GM10266 (cell line): Measurements from ENCODE around the gene BIN2.

ENCODE experiments used
- DNase-seq: peaks from one replicate; pipeline ENCODE4 v3.0.0; 2012; ENCODE audit errors: extremely low spot score
- TF ChIP-seq, protein P1 (sequence below): IDR thresholded peaks from 2 replicates; pipeline ENCODE4 v1.5.1; 2012; ENCODE audit warnings: mild to moderate bottlenecking, low read depth; ENCODE audit not compliant: control insufficient read depth, insufficient read depth; ENCODE audit errors: missing control alignments

BIN2 gene

DNA sequence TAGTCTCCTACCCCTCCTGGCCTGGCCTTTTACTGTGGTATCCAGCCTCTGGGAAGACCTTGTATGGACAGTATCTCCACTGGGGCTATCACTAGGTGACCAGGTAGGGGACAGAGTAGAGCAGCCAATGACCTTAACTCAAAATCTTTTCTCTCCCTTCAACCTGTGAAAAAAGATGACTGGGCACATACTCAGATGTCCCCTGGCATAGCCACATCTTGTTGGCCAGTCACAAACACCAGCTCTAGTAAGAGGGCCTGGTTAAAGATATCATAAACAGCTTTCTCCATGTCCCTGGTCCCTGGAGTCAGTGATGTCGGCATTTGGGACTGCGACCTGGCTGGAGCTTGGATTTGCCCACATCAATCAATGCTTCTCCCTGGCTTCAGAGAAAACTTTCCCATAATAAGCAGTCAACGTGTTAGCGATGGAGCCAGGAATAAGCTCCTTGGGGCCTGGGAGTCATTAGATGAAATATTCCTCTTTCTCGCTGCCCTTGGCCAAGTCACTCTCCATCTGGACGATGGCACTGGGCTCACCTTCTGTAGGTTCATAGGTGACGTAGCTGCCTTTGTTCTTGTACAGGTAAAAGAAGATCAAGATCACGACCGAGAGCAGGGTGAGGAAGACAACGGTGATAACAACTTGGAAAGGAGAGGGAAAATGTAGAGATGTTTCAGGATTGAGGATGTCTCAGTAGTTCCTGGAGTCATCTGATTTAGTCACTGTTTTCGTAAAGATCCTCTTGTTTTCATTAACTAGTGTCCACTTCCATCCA lies 78.3 kb downstream of the BIN2 start:
- DNase-seq: no peak
- TF ChIP-seq, protein P1, sequence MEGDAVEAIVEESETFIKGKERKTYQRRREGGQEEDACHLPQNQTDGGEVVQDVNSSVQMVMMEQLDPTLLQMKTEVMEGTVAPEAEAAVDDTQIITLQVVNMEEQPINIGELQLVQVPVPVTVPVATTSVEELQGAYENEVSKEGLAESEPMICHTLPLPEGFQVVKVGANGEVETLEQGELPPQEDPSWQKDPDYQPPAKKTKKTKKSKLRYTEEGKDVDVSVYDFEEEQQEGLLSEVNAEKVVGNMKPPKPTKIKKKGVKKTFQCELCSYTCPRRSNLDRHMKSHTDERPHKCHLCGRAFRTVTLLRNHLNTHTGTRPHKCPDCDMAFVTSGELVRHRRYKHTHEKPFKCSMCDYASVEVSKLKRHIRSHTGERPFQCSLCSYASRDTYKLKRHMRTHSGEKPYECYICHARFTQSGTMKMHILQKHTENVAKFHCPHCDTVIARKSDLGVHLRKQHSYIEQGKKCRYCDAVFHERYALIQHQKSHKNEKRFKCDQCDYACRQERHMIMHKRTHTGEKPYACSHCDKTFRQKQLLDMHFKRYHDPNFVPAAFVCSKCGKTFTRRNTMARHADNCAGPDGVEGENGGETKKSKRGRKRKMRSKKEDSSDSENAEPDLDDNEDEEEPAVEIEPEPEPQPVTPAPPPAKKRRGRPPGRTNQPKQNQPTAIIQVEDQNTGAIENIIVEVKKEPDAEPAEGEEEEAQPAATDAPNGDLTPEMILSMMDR: no peak

DNA sequence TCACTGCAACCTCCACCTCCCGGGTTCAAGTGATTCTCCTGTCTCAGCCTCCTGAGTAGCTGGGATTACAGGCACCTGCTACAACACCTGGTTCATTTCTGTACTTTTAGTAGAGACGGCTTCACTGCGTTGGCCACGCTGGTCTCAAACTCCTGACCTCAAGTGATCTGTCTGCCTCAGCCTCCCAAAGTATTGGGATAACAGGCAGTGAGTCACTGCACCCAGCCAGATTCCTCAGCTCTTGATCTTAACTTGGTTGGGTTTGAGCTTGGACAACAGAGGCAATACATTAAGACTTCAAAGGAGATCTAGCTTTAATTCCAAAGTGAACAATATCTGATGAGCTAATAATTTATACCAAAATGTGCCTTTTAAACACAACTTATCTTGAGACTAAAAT lies 79.7 kb downstream of the BIN2 start:
- TF ChIP-seq, protein P1: no peak
- DNase-seq: no peak

GRCh38 chr12:51242876-51243275 lies 81.1 kb downstream of the BIN2 start:
- TF ChIP-seq, protein P1: no peak
- no peak for DNase-seq

GRCh38 chr12:51242120-51242519 lies 81.9 kb downstream of the BIN2 start:
- DNase-seq: no peak
- TF ChIP-seq, protein P1: no peak

DNA sequence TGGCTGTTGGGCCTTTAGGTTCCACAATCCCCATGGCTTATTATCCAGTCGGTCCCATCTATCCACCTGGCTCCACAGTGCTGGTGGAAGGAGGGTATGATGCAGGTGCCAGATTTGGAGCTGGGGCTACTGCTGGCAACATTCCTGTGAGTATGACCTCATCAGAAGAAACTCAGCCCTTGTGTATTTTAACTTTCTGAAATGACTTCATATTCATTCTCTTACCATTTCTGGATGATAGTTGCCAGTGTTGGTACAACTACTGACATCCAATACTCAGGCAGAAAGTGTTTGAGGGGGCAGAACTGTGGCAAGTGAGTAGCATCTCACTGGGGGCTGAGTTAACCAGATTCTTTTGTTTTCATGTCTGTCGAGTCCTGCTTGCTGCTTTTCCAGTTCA lies 83.0 kb downstream of the BIN2 start:
- TF ChIP-seq, protein P1: no peak
- no peak for DNase-seq

DNA sequence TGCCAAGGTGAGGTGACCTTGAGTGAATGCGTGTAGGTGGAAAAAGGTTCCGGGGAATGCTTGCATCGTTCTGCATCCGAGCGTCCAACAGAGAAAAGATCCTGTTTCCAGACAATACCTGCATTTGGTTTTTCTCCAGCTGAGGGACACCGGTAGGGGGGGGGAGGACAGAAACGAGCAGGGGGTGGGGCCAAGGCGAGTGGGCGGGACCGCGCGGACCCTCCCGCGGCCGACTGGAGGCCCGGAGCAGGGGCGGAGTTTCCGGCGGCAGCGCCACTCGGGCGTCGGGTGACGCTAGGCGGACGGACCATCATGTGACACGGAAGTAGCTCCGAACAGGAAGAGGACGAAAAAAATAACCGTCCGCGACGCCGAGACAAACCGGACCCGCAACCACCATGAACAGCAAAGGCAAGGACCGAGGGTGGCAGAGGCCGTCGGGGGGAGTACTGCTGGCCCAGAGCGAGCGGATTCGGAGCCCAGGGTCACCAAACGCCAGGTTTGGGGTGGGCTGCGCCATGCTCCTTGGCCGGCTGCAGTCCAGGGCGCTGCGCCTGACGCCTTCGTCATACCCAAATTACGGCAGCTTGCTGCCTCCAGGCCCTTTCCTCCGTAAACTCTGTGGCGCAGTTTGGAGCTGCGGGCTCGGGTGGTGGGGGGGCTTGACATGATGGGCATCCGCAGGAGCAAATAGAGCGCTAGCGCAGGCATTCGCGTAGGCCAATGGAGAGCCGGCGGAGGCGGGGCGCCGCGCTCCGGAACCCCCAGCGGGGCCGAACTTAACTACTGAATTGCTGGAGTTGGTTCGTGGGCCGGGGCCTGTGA lies 85.3 kb downstream of the BIN2 start, which contains the start of gene DAZAP2:
TSS of gene DAZAP2 (plus strand) at position 317 of the 825 bp plus-strand sequence. CDS start at position 399, 82 bp downstream.
- TF ChIP-seq, protein P1: peak; percentile 17
- peak; percentile 93 for DNase-seq

GRCh38 chr12:51238037-51238509 lies 85.9 kb downstream of the BIN2 start:
- no peak for DNase-seq
- TF ChIP-seq, protein P1: no peak
